GM12878 (cell line): Measurements from ENCODE around the gene LRIT3. TPM values are rescaled to one million over a fixed set of nuclear protein-coding genes. Genes with fewer than 3 reads are reported as not detected.

Experiments used
- BRCA1 ChIP-seq: IDR thresholded peaks from 2 replicates; pipeline ENCODE4 v1.6.1; 2011; ENCODE audit warnings: low read depth, low read length, improper control_type of control experiment
- CBFB ChIP-seq: IDR thresholded peaks from 2 replicates; pipeline ENCODE4 v1.6.1; 2016; ENCODE audit warnings: antibody characterized with exemption, low read depth
- CTCF ChIP-seq, 3 experiments: IDR thresholded peaks in 2 of 3; conservative IDR thresholded peaks in 1 of 3; 2 replicates each; pipeline ENCODE4 v1.5.1; 2011; ENCODE audit warnings: low read depth in 3 of 3, low read length in 3 of 3, mild to moderate bottlenecking in 3 of 3, control low read depth in 2 of 3, moderate library complexity in 2 of 3, inconsistent platforms in 1 of 3, mixed read lengths in 1 of 3; ENCODE audit not compliant: control insufficient read depth in 2 of 3, insufficient read depth in 1 of 3; ENCODE audit errors: extremely low read depth in 1 of 3
- EED ChIP-seq: sonication (generic); IDR thresholded peaks from 2 replicates; pipeline ENCODE4 v1.6.1; 2016; ENCODE audit warnings: antibody characterized with exemption, low read depth
- GATAD2B ChIP-seq: fragments of 450-650 bp; conservative IDR thresholded peaks from 2 replicates; pipeline ENCODE4 v1.6.1; 2017; ENCODE audit warnings: low read depth, mild to moderate bottlenecking, moderate library complexity
- HDAC6 ChIP-seq: fragments of 200-600 bp; sonication (generic); IDR thresholded peaks from one replicate; pipeline ENCODE4 v1.8.0; 2017; ENCODE audit warnings: antibody characterized with exemption; ENCODE audit not compliant: unreplicated experiment
- IKZF1 ChIP-seq: fragments of 450-650 bp; conservative IDR thresholded peaks from 2 replicates; pipeline ENCODE4 v1.6.1; 2017; ENCODE audit warnings: antibody characterized with exemption, mild to moderate bottlenecking
- KAT2A ChIP-seq: conservative IDR thresholded peaks from 2 replicates; pipeline ENCODE4 v1.6.1; 2011; ENCODE audit warnings: low read depth, low read length; ENCODE audit not compliant: control insufficient read depth
- MLLT1 ChIP-seq: fragments of 450-650 bp; IDR thresholded peaks from 2 replicates; pipeline ENCODE4 v1.6.1; 2016; ENCODE audit warnings: mild to moderate bottlenecking
- MTA2 ChIP-seq: fragments of 450-650 bp; IDR thresholded peaks from 2 replicates; pipeline ENCODE4 v1.6.1; 2016; ENCODE audit warnings: low read depth, mild to moderate bottlenecking, moderate library complexity
- NR2C1 ChIP-seq: fragments of 450-650 bp; IDR thresholded peaks from 2 replicates; pipeline ENCODE4 v1.6.1; 2017; ENCODE audit warnings: antibody characterized with exemption, mild to moderate bottlenecking, moderate library complexity
- RELB ChIP-seq: fragments of 450-650 bp; IDR thresholded peaks from 2 replicates; pipeline ENCODE4 v1.6.1; 2017; ENCODE audit warnings: low read depth, mild to moderate bottlenecking, moderate library complexity
- SIN3A ChIP-seq: IDR thresholded peaks from 2 replicates; pipeline ENCODE4 v1.6.1; 2012; ENCODE audit warnings: low read depth, low read length, improper control_type of control experiment
- SRF ChIP-seq, 2 experiments: IDR thresholded peaks; 2 replicates each; pipeline ENCODE4 v1.6.1; 2011; ENCODE audit warnings: low read depth in 2 of 2, low read length in 2 of 2, mild to moderate bottlenecking in 1 of 2, moderate library complexity in 1 of 2
- STAT1 ChIP-seq: fragments of 450-650 bp; conservative IDR thresholded peaks from 2 replicates; pipeline ENCODE4 v1.6.1; 2014; ENCODE audit warnings: antibody characterized with exemption, mild to moderate bottlenecking
- TARDBP ChIP-seq: IDR thresholded peaks from 2 replicates; pipeline ENCODE4 v1.6.1; 2016; ENCODE audit warnings: borderline replicate concordance
- TBL1XR1 ChIP-seq: IDR thresholded peaks from 2 replicates; pipeline ENCODE4 v1.6.1; 2012; ENCODE audit warnings: low read depth, low read length, improper control_type of control experiment
- ZNF24 ChIP-seq: fragments of 450-650 bp; IDR thresholded peaks from 2 replicates; pipeline ENCODE4 v1.6.1; 2017; ENCODE audit warnings: antibody characterized with exemption, mild to moderate bottlenecking
- ZNF687 ChIP-seq: fragments of 450-650 bp; IDR thresholded peaks from 2 replicates; pipeline ENCODE4 v1.6.1; 2017; ENCODE audit warnings: mild to moderate bottlenecking, moderate library complexity
- polyA plus RNA-seq, 11 experiments: library from polyadenylated mRNA; depleted of rRNA in 4 of 11; unstranded in 6 of 11; stranded (reverse) in 5 of 11; fragments of >200 nt; fragmentation: Nextera tagmentation in 4 of 11; fragmentation: Illumina TruSeq in 1 of 11; extraction: Ambion mirVana in 4 of 11; extraction: Trizol in 1 of 11; gene quantifications; 1 replicate in 1 of 11; 2 replicates in 10 of 11; pipeline versions ENCODE4 v1.2.1 to v1.2.3, GENCODE V29; 2011 to 2016; ENCODE audit warnings: inconsistent platforms in 2 of 11, missing spikeins in 2 of 11, low read depth in 1 of 11
- total RNA-seq, 4 experiments: library from RNA; depleted of rRNA in 3 of 4; stranded (reverse); fragments of >200 nt in 3 of 4; fragmentation: Illumina TruSeq in 1 of 4; extraction: Trizol in 1 of 4; gene quantifications; 2 replicates each; pipeline versions ENCODE4 v1.2.1 to v1.2.3, GENCODE V29; 2013 to 2021

The LRIT3 gene
- total and polyA plus RNA-seq, 10 of the 15 experiments (the other 5 are each of a cell fraction or from before 2014, with no cell fraction given): 0.04 to 0.20 (median 0.10) TPM; not detected in 6

- peak; percentile 93; the same call in 1 of the 2 replicates for TF ChIP-seq RELB
- no peak for TF ChIP-seq ZNF24
- peak; percentile 26; the same call in 1 of the 2 replicates for TF ChIP-seq ZNF687
- TF ChIP-seq EED: peak; percentile 23; the same call in 1 of the 2 replicates
- TF ChIP-seq GATAD2B: no peak; the same call in 1 of the 2 replicates
- no peak for TF ChIP-seq TBL1XR1
- no peak for TF ChIP-seq BRCA1
- peak; percentile 54 for TF ChIP-seq IKZF1
- TF ChIP-seq TARDBP: peak; percentile 62; the same call in 1 of the 2 replicates
- TF ChIP-seq SRF (IDR thresholded peaks at IDR 0.05; ENCODE audit: low read depth in 2 of 2, low read length in 2 of 2): peak in 1 of 2 experiments; percentile 76; a peak in 1 of 4 replicates
- 0 out of 6 replicates have a peak, but pooled peaks of 1 of the 3 experiments have one; percentile 2 for TF ChIP-seq CTCF (IDR thresholded peaks at IDR 0.05 in 2 of 3, conservative IDR thresholded peaks at IDR 0.05 in 1 of 3; ENCODE audit: control insufficient read depth in 2 of 3, extremely low read depth in 1 of 3, insufficient read depth in 1 of 3, low read depth in 3 of 3, low read length in 3 of 3)
- no peak for TF ChIP-seq MTA2
- TF ChIP-seq HDAC6: no peak
- peak; percentile 72 for TF ChIP-seq NR2C1
- TF ChIP-seq MLLT1: peak; percentile 42; the same call in 1 of the 2 replicates
- TF ChIP-seq STAT1: no peak
- TF ChIP-seq SIN3A: peak; percentile 91
- TF ChIP-seq KAT2A: no peak
- peak; percentile 83; the same call in 1 of the 2 replicates for TF ChIP-seq CBFB
Measured at GRCh38 chr4:109815151-109816081, 32.5 kb upstream of the LRIT3 start, which contains the start of gene GAR1 (continued).
